HepG2 (cell line): ENCODE data around the gene ADGRV1. TPM values are rescaled to one million over a fixed set of nuclear protein-coding genes. Genes with fewer than 3 reads are reported as not detected.

Source experiments
- ATAC-seq: fragments of 200-7000 bp; cut with Tn5 transposase; 3 replicates; pipeline ENCODE4 v1.9.1; 2020; ENCODE audit warnings: mild to moderate bottlenecking, moderate library complexity
- BruUV-seq: library from RNA; stranded (reverse); fragments of 400-500 nt; replicated peaks from 2 replicates; lab custom pipeline; 2021; lab: Mats Ljungman, UMichigan
- CTCF ChIA-PET: fragments of 300-600 bp; formaldehyde crosslinking; extraction: SDS; loops from one replicate; lab custom pipeline; 2021; ENCODE audit warnings: low total read pairs, inconsistent platforms, low intra/inter-chr PET ratio; lab: Yijun Ruan, JAX
- POLR2A ChIA-PET: fragments of 350-600 bp; sonication (Branson Sonifier 250); formaldehyde crosslinking; loops from one replicate; lab custom pipeline; 2020; ENCODE audit warnings: antibody characterized with exemption, inconsistent platforms; lab: Yijun Ruan, JAX
- DNase-seq: peaks from one replicate; pipeline ENCODE4 v3.0.0-alpha.2; 2015; ENCODE audit warnings: low spot score
- FAIRE-seq: peaks from 3 replicates; lab custom pipeline; 2011; peaks lifted over from hg19 to GRCh38; lab: Jason Lieb, UNC
- H2AFZ ChIP-seq: one replicate; pipeline ENCODE4 v1.6.1; 2011; ENCODE audit warnings: low read length, inconsistent platforms
- H3K27ac ChIP-seq: fragments of 300-600 bp; 3 replicates; pipeline ENCODE4 v1.8.0; 2011; ENCODE audit warnings: mixed run types, mild to moderate bottlenecking, mixed read lengths, low read length, inconsistent platforms; ENCODE audit not compliant: insufficient read depth; ENCODE audit errors: extremely low read length
- H3K27me3 ChIP-seq, 2 experiments: fragments of 200-600 bp in 1 of 2; 2 replicates in 1 of 2; 3 replicates in 1 of 2; pipeline versions ENCODE4 v1.6.0 to v1.8.0; 2011; ENCODE audit warnings: low read length in 2 of 2, mild to moderate bottlenecking in 2 of 2, moderate library complexity in 2 of 2, inconsistent platforms in 1 of 2; ENCODE audit not compliant: insufficient read depth in 2 of 2, control insufficient read depth in 1 of 2
- H3K36me3 ChIP-seq, 2 experiments: fragments of 200-600 bp in 1 of 2; replicated peaks in 1 of 2; 2 replicates in 1 of 2; 3 replicates in 1 of 2; pipeline versions ENCODE4 v1.5.1 to v1.8.0; 2011; ENCODE audit warnings: low read length in 2 of 2, inconsistent platforms in 1 of 2; ENCODE audit not compliant: insufficient read depth in 2 of 2, control insufficient read depth in 1 of 2
- H3K4me1 ChIP-seq: 2 replicates; pipeline ENCODE4 v1.5.1; 2012; ENCODE audit warnings: low read length, inconsistent platforms; ENCODE audit not compliant: insufficient read depth
- H3K4me2 ChIP-seq: 2 replicates; pipeline ENCODE4 v1.6.0; 2011; ENCODE audit warnings: low read depth, low read length, inconsistent platforms
- H3K4me3 ChIP-seq, 3 experiments: fragments of 200-600 bp in 1 of 3; sonication (generic), shearing (Covaris generic) in 1 of 3; replicated peaks in 1 of 3; 2 replicates each; pipeline ENCODE4 v1.5.1; 2011 to 2016; ENCODE audit warnings: low read length in 3 of 3, inconsistent platforms in 2 of 3, low read depth in 2 of 3, mild to moderate bottlenecking in 2 of 3, control low read depth in 1 of 3, mixed read lengths in 1 of 3; ENCODE audit not compliant: insufficient read depth in 1 of 3
- H3K79me2 ChIP-seq: one replicate; pipeline ENCODE4 v1.6.1; 2011; ENCODE audit warnings: low read length, inconsistent platforms; ENCODE audit not compliant: insufficient read depth
- H3K9ac ChIP-seq: 2 replicates; pipeline ENCODE4 v1.6.0; 2011; ENCODE audit warnings: mild to moderate bottlenecking, low read depth, low read length, inconsistent platforms; ENCODE audit not compliant: insufficient read depth
- H3K9me3 ChIP-seq: 2 replicates; pipeline ENCODE4 v1.5.1; 2012; ENCODE audit warnings: mild to moderate bottlenecking, low read length
- H4K20me1 ChIP-seq: 2 replicates; pipeline ENCODE4 v1.6.0; 2011; ENCODE audit warnings: inconsistent platforms, mild to moderate bottlenecking, low read length, moderate library complexity; ENCODE audit not compliant: insufficient read depth
- ARHGAP35 ChIP-seq: sonication (generic); formaldehyde crosslinking; IDR thresholded peaks from 2 replicates; pipeline ENCODE4 v1.9.0; 2022; ENCODE audit warnings: mild to moderate bottlenecking, inconsistent platforms, moderate library complexity, missing genetic modification reagents, borderline replicate concordance
- DBP ChIP-seq: sonication (generic); formaldehyde crosslinking; IDR thresholded peaks from 2 replicates; pipeline ENCODE4 v1.4.0; 2020; ENCODE audit warnings: missing genetic modification reagents; ENCODE audit errors: not compliant biosample characterization
- HOXA7 ChIP-seq: sonication (generic); formaldehyde crosslinking; IDR thresholded peaks from 2 replicates; pipeline ENCODE4 v1.8.1; 2022; ENCODE audit warnings: mild to moderate bottlenecking, missing genetic modification reagents, moderate library complexity
- KDM6A ChIP-seq: IDR thresholded peaks from 2 replicates; pipeline ENCODE4 v1.6.1; 2016; ENCODE audit warnings: low read depth
- KLF9 ChIP-seq: IDR thresholded peaks from 2 replicates; pipeline ENCODE4 v1.6.1; 2016; ENCODE audit warnings: low read depth
- PLRG1 ChIP-seq: fragments of 450-650 bp; conservative IDR thresholded peaks from 2 replicates; pipeline ENCODE4 v1.6.1; 2016
- SMARCC2 ChIP-seq: fragments of 450-650 bp; IDR thresholded peaks from 2 replicates; pipeline ENCODE4 v1.6.1; 2017; ENCODE audit warnings: antibody characterized with exemption, mild to moderate bottlenecking
- TRIM24 ChIP-seq: sonication (generic); formaldehyde crosslinking; IDR thresholded peaks from 2 replicates; pipeline ENCODE4 v1.8.0; 2022; ENCODE audit warnings: mild to moderate bottlenecking, missing genetic modification reagents
- ZFP36 ChIP-seq: fragments of 150-350 bp; IDR thresholded peaks from 2 replicates; pipeline ENCODE4 v1.6.1; 2018; ENCODE audit warnings: borderline replicate concordance, low read length, low read depth; ENCODE audit not compliant: partially characterized antibody
- ZNF292 ChIP-seq: sonication (generic); formaldehyde crosslinking; IDR thresholded peaks from 2 replicates; pipeline ENCODE4 v1.8.1; 2022; ENCODE audit warnings: mild to moderate bottlenecking, low read depth, missing genetic modification reagents, borderline replicate concordance
- ZNF513 ChIP-seq: sonication (generic); formaldehyde crosslinking; conservative IDR thresholded peaks from 2 replicates; pipeline ENCODE4 v1.5.0; 2020; ENCODE audit warnings: missing genetic modification reagents
- ZNF607 ChIP-seq: sonication (generic); formaldehyde crosslinking; IDR thresholded peaks from 2 replicates; pipeline ENCODE4 v1.5.1; 2020; ENCODE audit warnings: missing genetic modification reagents, mild to moderate bottlenecking, borderline replicate concordance
- ZNF75D ChIP-seq: sonication (generic); formaldehyde crosslinking; IDR thresholded peaks from 2 replicates; pipeline ENCODE4 v1.8.1; 2023; ENCODE audit warnings: missing genetic modification reagents, mild to moderate bottlenecking, borderline replicate concordance
- ZNF850 ChIP-seq: sonication (generic); formaldehyde crosslinking; conservative IDR thresholded peaks from 2 replicates; pipeline ENCODE4 v1.9.0; 2021; ENCODE audit warnings: mild to moderate bottlenecking, missing genetic modification reagents
- ZSCAN31 ChIP-seq: sonication (generic); formaldehyde crosslinking; IDR thresholded peaks from 2 replicates; pipeline ENCODE4 v1.5.0; 2020; ENCODE audit warnings: low read depth, mild to moderate bottlenecking, missing genetic modification reagents
- WGBS: methylation state at CpG from one replicate; pipeline ENCODE4 v1.1.6; 2017; ENCODE audit warnings: low lambda C conversion rate; 5-methylcytosine and 5-hydroxymethylcytosine counted together
- in situ Hi-C: cut with HindIII; loops from 2 replicates; pipeline ENCODE4 v1.10.0; 2017; ENCODE audit warnings: low pct_unique_long_range_greater_than_20kb; ENCODE audit not compliant: extremely low pct_ligation_motif_present
- intact Hi-C: fragments of 100-400 bp; cut with micrococcal nuclease; formaldehyde crosslinking; loops from one replicate; pipeline ENCODE4 v1.10.0; 2022; ENCODE audit not compliant: unreplicated experiment
- polyA plus RNA-seq, 8 experiments: library from polyadenylated mRNA; depleted of rRNA in 3 of 8; stranded (reverse) in 7 of 8; unstranded in 1 of 8; fragments of >200 nt; fragmentation: Illumina TruSeq in 4 of 8; extraction: Trizol in 4 of 8; gene quantifications; 2 replicates each; pipeline versions ENCODE4 v1.2.1 to v1.2.3, GENCODE V29; 2011 to 2016; ENCODE audit warnings: low read depth in 4 of 8, missing spikeins in 1 of 8, mixed read lengths in 1 of 8; ENCODE audit not compliant: insufficient read depth in 1 of 8
- total RNA-seq, 5 experiments: library from RNA; depleted of rRNA; stranded (reverse); fragments of >200 nt; fragmentation: Illumina TruSeq; extraction: Trizol; gene quantifications; 2 replicates each; pipeline ENCODE4 v1.2.3, GENCODE V29; 2016; ENCODE audit warnings: low read depth in 1 of 5
- TF ChIP-seq, protein P1 (sequence below): IDR thresholded peaks from 2 replicates; pipeline ENCODE4 v1.6.1; 2016; ENCODE audit warnings: missing compliant biosample characterization, missing genetic modification reagents, borderline replicate concordance
- TF ChIP-seq, protein P2 (sequence below): sonication (generic); formaldehyde crosslinking; IDR thresholded peaks from 2 replicates; pipeline ENCODE4 v1.5.1; 2020; ENCODE audit warnings: mild to moderate bottlenecking, missing genetic modification reagents, moderate library complexity

The ADGRV1 gene
- total and polyA plus RNA-seq, 2 of the 13 experiments (the other 11 are each of a cell fraction or from before 2014, with no cell fraction given) = 1.7 to 3.9 TPM

DNA sequence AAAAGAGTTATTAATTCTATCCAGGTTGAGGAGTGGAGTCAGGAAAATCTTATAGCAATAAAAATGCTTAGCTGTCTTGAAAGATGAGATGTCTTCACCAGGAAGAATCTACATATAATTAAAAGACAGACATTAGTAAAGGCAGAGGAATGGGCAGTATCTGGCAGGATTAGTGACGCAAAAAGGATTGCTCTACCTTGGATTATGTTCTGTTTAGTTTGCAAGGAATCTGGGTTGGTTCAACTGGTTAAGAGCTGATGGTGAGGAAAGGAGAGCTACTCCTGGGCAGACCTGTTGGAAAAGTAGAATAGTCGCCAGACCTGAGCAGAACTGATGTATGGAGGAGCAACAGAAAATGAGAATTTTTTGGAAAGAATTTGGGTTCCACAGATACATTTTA, 318.5 kb downstream of the ADGRV1 start:
- no TSS peak for BruUV-seq
- ChIA-PET CTCF (no interaction called here), POLR2A (no interaction called here)
- no peaks in the 10 kb centered on the region for H3K79me2 ChIP-seq
- H2AFZ ChIP-seq = no peak overlapping the region
- no peak for FAIRE-seq
- no peaks in the 10 kb centered on the region for H3K36me3 ChIP-seq
- intact Hi-C loops = no loop called here
- no peaks in the 10 kb centered on the region for H3K27me3 ChIP-seq
- H4K20me1 ChIP-seq = no peaks in the 10 kb centered on the region
- ATAC-seq = no peak
- WGBS = 100% methylated on average over 2 of the region's 2 CpGs
- in situ Hi-C loops = no loop called here
- no peak for DNase-seq
- H3K4me2 ChIP-seq = no peak overlapping the region
- H3K4me3 ChIP-seq = no peak overlapping the region
- peaks cover 40% of the 10 kb centered on the region for H3K4me1 ChIP-seq
- H3K9ac ChIP-seq = no peak overlapping the region
- no peaks in the 10 kb centered on the region for H3K9me3 ChIP-seq
- H3K27ac ChIP-seq = no peak overlapping the region
- TF ChIP-seq ZSCAN31 = no peak
- TF ChIP-seq TRIM24 = no peak
- TF ChIP-seq ZNF607 (CRISPR knock-in tag) = no peak
- no peak for TF ChIP-seq KDM6A
- TF ChIP-seq SMARCC2 = no peak
- no peak for TF ChIP-seq DBP (CRISPR knock-in tag)
- no peak for TF ChIP-seq PLRG1
- no peak for TF ChIP-seq ZNF513
- no peak for TF ChIP-seq ZNF850 (CRISPR knock-in tag)
- TF ChIP-seq, protein P1, sequence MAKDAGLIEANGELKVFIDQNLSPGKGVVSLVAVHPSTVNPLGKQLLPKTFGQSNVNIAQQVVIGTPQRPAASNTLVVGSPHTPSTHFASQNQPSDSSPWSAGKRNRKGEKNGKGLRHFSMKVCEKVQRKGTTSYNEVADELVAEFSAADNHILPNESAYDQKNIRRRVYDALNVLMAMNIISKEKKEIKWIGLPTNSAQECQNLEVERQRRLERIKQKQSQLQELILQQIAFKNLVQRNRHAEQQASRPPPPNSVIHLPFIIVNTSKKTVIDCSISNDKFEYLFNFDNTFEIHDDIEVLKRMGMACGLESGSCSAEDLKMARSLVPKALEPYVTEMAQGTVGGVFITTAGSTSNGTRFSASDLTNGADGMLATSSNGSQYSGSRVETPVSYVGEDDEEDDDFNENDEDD (CRISPR knock-in tag) = no peak
- TF ChIP-seq KLF9 (CRISPR knock-in tag) = no peak
- no peak for TF ChIP-seq ZNF292 (CRISPR knock-in tag)
- no peak for TF ChIP-seq ZFP36
- TF ChIP-seq ARHGAP35 (CRISPR knock-in tag) = no peak
- TF ChIP-seq ZNF75D (CRISPR knock-in tag) = no peak
- TF ChIP-seq, protein P2, sequence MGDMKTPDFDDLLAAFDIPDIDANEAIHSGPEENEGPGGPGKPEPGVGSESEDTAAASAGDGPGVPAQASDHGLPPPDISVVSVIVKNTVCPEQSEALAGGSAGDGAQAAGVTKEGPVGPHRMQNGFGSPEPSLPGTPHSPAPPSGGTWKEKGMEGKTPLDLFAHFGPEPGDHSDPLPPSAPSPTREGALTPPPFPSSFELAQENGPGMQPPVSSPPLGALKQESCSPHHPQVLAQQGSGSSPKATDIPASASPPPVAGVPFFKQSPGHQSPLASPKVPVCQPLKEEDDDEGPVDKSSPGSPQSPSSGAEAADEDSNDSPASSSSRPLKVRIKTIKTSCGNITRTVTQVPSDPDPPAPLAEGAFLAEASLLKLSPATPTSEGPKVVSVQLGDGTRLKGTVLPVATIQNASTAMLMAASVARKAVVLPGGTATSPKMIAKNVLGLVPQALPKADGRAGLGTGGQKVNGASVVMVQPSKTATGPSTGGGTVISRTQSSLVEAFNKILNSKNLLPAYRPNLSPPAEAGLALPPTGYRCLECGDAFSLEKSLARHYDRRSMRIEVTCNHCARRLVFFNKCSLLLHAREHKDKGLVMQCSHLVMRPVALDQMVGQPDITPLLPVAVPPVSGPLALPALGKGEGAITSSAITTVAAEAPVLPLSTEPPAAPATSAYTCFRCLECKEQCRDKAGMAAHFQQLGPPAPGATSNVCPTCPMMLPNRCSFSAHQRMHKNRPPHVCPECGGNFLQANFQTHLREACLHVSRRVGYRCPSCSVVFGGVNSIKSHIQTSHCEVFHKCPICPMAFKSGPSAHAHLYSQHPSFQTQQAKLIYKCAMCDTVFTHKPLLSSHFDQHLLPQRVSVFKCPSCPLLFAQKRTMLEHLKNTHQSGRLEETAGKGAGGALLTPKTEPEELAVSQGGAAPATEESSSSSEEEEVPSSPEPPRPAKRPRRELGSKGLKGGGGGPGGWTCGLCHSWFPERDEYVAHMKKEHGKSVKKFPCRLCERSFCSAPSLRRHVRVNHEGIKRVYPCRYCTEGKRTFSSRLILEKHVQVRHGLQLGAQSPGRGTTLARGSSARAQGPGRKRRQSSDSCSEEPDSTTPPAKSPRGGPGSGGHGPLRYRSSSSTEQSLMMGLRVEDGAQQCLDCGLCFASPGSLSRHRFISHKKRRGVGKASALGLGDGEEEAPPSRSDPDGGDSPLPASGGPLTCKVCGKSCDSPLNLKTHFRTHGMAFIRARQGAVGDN (CRISPR knock-in tag) = no peak
- TF ChIP-seq HOXA7 (CRISPR knock-in tag) = no peak
